Body of pancreas (tissue), 4 donors: Measurements from ENCODE around the gene NIPA2.

ENCODE experiments used
- POLR2A ChIP-seq, 3 donors: fragments of 450-650 bp; IDR thresholded peaks; one replicate each; pipeline ENCODE4 v1.6.1; 2016; ENCODE audit warnings: antibody characterized with exemption in 3 of 3, mild to moderate bottlenecking in 2 of 3
- TF ChIP-seq, protein P1 (sequence below), 7 experiments: fragments of 450-650 bp in 4 of 7; fragments of 200-600 bp in 3 of 7; sonication (generic) in 3 of 7; IDR thresholded peaks; one replicate each; pipeline ENCODE4 v1.5.1; 2016 to 2019; ENCODE audit warnings: antibody characterized with exemption in 7 of 7

DNA sequence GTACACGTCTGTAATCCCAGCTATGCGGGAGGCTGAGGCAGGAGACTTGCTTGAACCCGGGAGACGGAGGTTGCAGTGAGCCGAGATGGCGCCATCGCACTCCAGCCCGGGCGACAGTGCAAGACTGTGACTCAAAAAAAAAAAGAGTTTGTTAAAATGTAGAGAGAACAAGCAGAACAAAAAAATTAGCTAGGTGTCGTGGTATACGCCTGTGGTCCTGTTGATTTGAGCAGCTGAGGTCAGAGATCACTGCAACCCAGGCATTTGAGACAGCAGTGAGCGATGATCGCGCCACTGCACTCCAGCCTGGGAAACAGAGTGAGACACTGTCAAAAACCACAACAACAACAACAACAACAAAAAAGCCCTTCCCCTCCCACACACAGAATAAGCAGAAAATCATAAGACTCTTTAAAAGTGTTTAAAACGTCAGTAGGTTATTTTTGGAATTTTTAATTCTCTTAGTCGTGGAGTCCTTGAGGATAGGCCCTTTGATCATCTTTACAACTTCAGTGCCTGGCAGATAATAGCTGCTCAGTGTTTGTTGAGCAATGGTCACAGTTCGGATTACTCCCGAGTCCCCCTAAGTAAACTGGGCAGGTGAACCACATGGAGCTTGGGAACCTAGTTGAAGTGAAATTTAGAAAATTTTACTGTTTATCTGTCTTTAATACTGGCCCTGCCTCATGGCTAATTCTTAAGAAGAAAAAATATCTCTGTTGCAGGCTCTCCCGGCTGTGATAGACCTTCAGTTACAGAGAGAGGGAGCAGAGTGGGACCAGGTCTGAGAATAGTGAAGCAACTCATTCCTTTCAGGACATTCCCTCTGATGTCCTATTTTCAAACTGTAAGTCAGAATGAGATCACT lies 6.2 kb downstream of the NIPA2 start:
- TF ChIP-seq POLR2A (IDR thresholded peaks at IDR 0.05) = no peak
- TF ChIP-seq, protein P1, sequence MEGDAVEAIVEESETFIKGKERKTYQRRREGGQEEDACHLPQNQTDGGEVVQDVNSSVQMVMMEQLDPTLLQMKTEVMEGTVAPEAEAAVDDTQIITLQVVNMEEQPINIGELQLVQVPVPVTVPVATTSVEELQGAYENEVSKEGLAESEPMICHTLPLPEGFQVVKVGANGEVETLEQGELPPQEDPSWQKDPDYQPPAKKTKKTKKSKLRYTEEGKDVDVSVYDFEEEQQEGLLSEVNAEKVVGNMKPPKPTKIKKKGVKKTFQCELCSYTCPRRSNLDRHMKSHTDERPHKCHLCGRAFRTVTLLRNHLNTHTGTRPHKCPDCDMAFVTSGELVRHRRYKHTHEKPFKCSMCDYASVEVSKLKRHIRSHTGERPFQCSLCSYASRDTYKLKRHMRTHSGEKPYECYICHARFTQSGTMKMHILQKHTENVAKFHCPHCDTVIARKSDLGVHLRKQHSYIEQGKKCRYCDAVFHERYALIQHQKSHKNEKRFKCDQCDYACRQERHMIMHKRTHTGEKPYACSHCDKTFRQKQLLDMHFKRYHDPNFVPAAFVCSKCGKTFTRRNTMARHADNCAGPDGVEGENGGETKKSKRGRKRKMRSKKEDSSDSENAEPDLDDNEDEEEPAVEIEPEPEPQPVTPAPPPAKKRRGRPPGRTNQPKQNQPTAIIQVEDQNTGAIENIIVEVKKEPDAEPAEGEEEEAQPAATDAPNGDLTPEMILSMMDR (IDR thresholded peaks at IDR 0.05) = no peak
